GM12874 (cell line): ENCODE results near the gene GGPS1.

Experiments used
- TF ChIP-seq, protein P1 (sequence below): IDR thresholded peaks from 2 replicates; pipeline ENCODE4 v1.5.1; 2011; ENCODE audit warnings: low read depth, mild to moderate bottlenecking, control low read depth, low read length, moderate library complexity; ENCODE audit not compliant: insufficient read depth

Gene GGPS1

DNA sequence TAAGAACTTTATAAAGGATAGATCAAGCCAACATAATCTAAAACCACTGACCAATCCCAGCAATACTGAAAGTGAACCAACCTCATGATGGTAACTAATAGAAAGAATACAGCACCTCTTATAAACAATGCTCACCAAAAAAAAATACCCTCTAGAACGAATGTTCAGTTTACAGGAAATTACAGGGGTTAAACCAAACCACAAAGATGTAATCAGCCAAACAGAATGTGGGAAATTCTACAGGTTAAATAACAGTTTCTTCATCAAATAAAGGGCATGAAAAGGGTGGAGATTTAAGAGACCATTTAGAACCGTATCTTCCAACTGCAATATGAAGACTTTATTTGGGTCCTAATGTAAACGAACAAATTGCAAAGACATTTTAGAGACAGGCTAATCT is 30.8 kb upstream of the GGPS1 start:
- TF ChIP-seq, protein P1, sequence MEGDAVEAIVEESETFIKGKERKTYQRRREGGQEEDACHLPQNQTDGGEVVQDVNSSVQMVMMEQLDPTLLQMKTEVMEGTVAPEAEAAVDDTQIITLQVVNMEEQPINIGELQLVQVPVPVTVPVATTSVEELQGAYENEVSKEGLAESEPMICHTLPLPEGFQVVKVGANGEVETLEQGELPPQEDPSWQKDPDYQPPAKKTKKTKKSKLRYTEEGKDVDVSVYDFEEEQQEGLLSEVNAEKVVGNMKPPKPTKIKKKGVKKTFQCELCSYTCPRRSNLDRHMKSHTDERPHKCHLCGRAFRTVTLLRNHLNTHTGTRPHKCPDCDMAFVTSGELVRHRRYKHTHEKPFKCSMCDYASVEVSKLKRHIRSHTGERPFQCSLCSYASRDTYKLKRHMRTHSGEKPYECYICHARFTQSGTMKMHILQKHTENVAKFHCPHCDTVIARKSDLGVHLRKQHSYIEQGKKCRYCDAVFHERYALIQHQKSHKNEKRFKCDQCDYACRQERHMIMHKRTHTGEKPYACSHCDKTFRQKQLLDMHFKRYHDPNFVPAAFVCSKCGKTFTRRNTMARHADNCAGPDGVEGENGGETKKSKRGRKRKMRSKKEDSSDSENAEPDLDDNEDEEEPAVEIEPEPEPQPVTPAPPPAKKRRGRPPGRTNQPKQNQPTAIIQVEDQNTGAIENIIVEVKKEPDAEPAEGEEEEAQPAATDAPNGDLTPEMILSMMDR = no peak

DNA sequence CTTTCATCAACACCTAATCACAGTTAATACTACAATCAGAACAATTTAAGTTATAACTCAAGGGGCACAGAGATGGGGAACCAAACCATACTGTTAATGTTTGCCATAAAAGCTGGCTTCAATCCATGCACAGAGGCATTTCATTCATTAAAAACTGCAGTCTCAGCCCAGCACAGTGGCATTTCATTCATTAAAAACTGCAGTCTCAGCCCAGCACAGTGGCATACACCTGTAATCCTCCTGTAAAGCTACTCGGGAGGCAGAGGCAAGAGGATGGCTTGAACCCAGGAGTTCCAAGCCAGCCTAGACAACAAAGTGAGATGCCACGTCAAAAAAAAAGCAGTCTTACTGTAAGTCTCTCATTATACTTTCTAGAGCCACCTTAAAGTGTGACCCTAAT is 29.6 kb upstream of the GGPS1 start:
- TF ChIP-seq, protein P1 = no peak

DNA sequence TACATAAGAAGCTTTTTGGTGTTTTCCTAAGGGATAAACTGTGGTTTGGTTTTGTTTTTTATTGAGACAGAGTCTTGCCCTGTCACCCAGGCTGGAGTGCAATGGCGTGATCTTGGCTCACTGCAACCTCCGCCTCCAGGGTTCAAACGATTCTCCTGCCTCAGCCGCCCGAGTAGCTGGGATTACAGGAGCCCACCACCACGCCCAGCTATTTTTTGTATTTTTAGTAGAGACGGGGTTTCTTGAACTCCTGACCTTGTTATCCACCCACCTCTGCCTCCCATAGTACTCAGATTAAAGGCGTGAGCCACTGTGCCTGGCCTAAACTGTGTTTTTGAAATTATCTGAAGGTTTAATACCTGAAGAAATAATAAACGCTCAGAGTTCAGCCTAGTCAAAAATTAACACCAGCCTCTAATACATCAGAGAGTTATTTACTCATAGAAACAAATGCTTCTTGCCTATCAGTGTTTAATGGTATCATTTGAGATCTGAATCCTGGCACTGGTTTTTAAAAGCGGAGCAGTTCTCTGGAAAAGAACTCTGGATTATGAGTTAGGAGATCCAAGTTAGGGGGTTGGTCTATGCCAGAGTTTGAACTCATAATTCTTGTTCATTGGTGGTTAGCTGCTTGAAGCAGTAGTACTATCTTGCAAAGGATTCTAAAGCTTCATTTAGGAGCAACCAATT is 29.1 kb upstream of the GGPS1 start:
- TF ChIP-seq, protein P1 = no peak

DNA sequence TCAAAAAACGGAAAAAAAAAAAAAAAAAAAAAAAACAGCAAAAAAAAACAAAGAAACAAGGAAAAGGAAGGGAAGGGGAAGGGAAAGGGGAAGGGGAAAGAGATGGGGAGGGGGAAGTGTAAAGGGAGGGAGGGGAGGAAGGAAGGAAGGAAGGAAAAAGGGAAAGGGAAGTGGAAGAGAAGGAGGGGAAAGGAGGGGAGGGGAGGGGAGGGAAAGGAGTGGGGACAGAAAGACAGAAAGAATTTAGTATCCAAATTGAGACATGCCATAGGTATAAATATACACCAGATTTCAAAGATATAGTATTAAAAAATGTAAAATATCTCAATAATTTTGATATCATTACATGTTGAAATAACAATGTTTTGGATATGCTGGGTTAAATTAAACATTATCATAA is 26.2 kb upstream of the GGPS1 start:
- TF ChIP-seq, protein P1 = no peak

DNA sequence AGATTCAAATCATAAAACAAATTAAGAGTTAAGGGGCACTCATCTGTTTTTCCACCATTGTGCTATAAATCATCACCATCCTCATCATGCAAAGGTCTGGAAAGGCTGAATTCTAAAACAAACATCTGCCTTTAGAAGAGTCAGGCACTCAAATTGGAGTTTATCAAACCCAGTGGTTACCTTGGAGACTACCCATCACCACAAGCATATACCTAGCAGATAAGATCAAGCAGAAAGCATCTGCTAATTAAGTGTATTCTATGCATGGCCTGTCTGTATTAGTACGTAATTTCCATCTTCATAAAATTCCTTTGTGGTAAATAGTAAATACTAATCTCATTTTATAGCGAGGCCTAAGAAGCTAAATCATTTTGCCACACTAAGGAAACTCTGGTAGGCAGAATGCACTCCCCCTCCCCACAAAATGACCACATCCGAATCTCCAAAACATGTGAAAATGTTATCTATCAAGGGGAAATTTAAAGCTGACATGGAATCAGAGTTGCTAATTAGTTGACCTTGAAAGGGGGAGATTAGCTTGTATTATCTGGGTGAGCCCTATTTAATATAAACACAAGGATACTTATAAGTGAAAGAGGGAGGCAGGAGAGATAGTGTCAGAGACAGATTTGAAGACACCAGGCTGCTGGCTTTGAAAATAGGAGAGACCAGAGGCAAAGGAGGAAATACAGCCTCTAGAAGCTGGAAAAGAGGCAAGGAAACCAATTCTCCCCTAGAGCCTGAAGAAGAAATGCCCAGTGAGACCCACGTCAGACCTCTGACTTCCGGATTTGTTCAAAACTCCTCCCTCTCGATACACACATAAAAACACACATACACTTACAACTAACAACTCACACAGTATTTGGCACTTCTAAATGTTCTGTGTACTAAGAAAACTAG is 23.6 kb upstream of the GGPS1 start:
- TF ChIP-seq, protein P1 = no peak

DNA sequence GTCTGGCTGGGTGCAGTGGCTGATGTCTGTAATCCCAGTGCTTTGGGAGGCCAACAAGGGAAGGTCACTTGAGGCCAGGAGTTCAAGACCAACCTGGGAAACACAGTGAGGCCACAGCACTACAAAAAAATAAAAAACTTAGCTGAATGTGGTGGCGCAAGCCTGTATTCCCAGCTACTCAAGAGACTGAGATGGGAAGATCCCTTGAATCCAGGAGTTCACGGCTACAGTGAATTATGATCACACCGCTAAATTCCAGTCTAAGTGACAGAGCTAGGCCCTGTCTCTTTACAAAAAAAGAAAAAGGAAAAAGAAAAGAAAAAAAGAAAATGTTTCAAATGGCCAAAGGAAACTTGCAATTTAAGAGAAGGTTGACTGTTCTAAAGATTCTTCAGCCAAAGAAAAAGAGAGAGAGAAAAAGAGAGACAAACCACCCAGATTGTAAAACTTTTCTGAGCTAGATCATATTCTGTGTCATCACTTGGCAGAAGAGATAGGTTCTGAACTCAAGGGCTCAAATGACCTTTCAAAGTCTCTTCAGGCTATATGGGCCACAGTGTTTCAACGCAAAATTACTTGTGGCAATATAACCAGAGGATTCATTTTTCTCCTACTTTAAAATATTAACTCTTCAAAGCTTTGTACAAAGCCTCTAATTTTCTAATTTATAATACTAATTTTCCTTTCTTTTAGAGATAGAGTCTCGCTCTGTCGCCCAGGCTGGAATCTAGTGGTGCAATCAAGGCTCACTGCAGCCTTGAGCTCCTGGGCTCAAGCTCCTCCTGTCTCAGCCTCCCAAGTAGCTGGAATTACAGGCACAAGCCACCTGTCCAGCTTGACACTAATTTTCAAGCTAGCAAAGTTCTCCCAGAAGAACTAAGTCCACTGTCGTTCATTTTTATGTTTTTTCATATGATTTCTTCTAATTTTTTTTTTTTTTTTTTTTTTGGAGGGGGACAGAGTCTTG is 20.9 kb upstream of the GGPS1 start:
- TF ChIP-seq, protein P1 = no peak
